Panc1 (cell line): ENCODE measurements around the gene NMD3. TPM values are rescaled to one million over a fixed set of nuclear protein-coding genes. Genes with fewer than 3 reads are reported as not detected.

Experiments used
- ATAC-seq: fragments of 200-7000 bp; cut with Tn5 transposase; 2 replicates; pipeline ENCODE4 v1.9.1; 2020; ENCODE audit warnings: mild to moderate bottlenecking, moderate library complexity
- BruUV-seq: library from RNA; stranded (reverse); fragments of 400-500 nt; replicated peaks from 2 replicates; lab custom pipeline; 2021; lab: Mats Ljungman, UMichigan
- CTCF ChIA-PET: fragments of 300-600 bp; sonication (Branson Sonifier 250); formaldehyde crosslinking; loops from one replicate; lab custom pipeline; 2022; ENCODE audit warnings: antibody characterized with exemption; lab: Charles Lee
- POLR2A ChIA-PET: fragments of 300-600 bp; sonication (Branson Sonifier 250); formaldehyde crosslinking; loops from one replicate; lab custom pipeline; 2022; ENCODE audit warnings: antibody characterized with exemption; lab: Charles Lee
- DNase-seq: peaks from one replicate; pipeline ENCODE4 v3.0.0-alpha.2; 2010; ENCODE audit warnings: low read depth, low spot score
- H3K27ac ChIP-seq: 2 replicates; pipeline ENCODE4 v1.5.1; 2011; ENCODE audit warnings: mild to moderate bottlenecking, low read length, inconsistent platforms
- H3K27me3 ChIP-seq: fragments of 200-500 bp; sonication (Bioruptor generic); 2 replicates; pipeline ENCODE4 v1.6.0; 2014; ENCODE audit warnings: low read length, inconsistent platforms; ENCODE audit not compliant: control insufficient read depth, insufficient read depth
- H3K36me3 ChIP-seq: fragments of 200-500 bp; sonication (Bioruptor generic); 2 replicates; pipeline ENCODE4 v1.5.1; 2014; ENCODE audit warnings: inconsistent platforms, mild to moderate bottlenecking, low read length, moderate library complexity; ENCODE audit not compliant: control insufficient read depth, insufficient read depth
- H3K4me1 ChIP-seq: 2 replicates; pipeline ENCODE4 v1.5.1; 2011; ENCODE audit warnings: inconsistent platforms, mild to moderate bottlenecking, low read length, moderate library complexity; ENCODE audit not compliant: control insufficient read depth, insufficient read depth
- H3K4me3 ChIP-seq, 2 experiments: 2 replicates each; pipeline ENCODE4 v1.5.1; 2011 to 2012; ENCODE audit warnings: low read depth in 2 of 2, low read length in 2 of 2, mild to moderate bottlenecking in 2 of 2, inconsistent platforms in 1 of 2, moderate library complexity in 1 of 2
- H3K9me3 ChIP-seq: fragments of 200-500 bp; sonication (Bioruptor generic); 2 replicates; pipeline ENCODE4 v1.5.1; 2014; ENCODE audit warnings: low read depth, mild to moderate bottlenecking, inconsistent platforms, low read length, moderate library complexity; ENCODE audit not compliant: control insufficient read depth, insufficient read depth
- CTCF ChIP-seq: fragments of 450-650 bp; IDR thresholded peaks from 2 replicates; pipeline ENCODE4 v1.5.1; 2017; ENCODE audit warnings: mild to moderate bottlenecking
- POLR2AphosphoS5 ChIP-seq: IDR thresholded peaks from 2 replicates; pipeline ENCODE4 v1.6.1; 2012; ENCODE audit warnings: mild to moderate bottlenecking, low read depth, low read length, moderate library complexity
- REST ChIP-seq, 2 experiments: IDR thresholded peaks; 2 replicates each; pipeline ENCODE4 v1.6.1; 2011 to 2012; ENCODE audit warnings: low read depth in 2 of 2, control low read depth in 1 of 2, low read length in 1 of 2, mild to moderate bottlenecking in 1 of 2, moderate library complexity in 1 of 2; ENCODE audit not compliant: insufficient read depth in 1 of 2
- SIN3A ChIP-seq: IDR thresholded peaks from 2 replicates; pipeline ENCODE4 v1.6.1; 2012; ENCODE audit warnings: low read depth, mild to moderate bottlenecking, low read length, moderate library complexity, borderline replicate concordance; ENCODE audit not compliant: insufficient read depth
- TCF7L2 ChIP-seq: IDR thresholded peaks from 2 replicates; pipeline ENCODE4 v1.6.1; 2011; ENCODE audit warnings: mild to moderate bottlenecking, low read depth, low read length, inconsistent platforms
- in situ Hi-C: cut with HindIII; loops from 2 replicates; pipeline ENCODE4 v1.10.0; 2016; ENCODE audit warnings: low sequenced_read_pairs, low pct_unique_long_range_greater_than_20kb
- intact Hi-C: fragments of 100-400 bp; cut with micrococcal nuclease; formaldehyde crosslinking; loops from one replicate; pipeline ENCODE4 v1.10.0; 2022; ENCODE audit not compliant: unreplicated experiment
- total RNA-seq: library from RNA; stranded (reverse); gene quantifications from one replicate; pipeline ENCODE4 v1.2.1, GENCODE V29; 2021; ENCODE audit not compliant: unreplicated experiment

Gene NMD3
- total RNA-seq, 1 experiment from 2014 or later: 64.6 TPM

GRCh38 chr3:161233557-161233956, 12.4 kb downstream of the NMD3 start:
- intact Hi-C loops: no loop called here
- in situ Hi-C loops: no loop called here
- CTCF ChIA-PET: no interaction called here
- no peak for TF ChIP-seq POLR2AphosphoS5
- no peak for TF ChIP-seq SIN3A
- TF ChIP-seq CTCF: no peak
- TF ChIP-seq REST (IDR thresholded peaks at IDR 0.05; ENCODE audit: insufficient read depth in 1 of 2, low read depth in 2 of 2, low read length in 1 of 2): no peak
- no peak for TF ChIP-seq TCF7L2
- Histone ChIP-seq H3K36me3 (peaks cover 54% of the 10 kb centered on the region), H3K9me3 (no peaks in the 10 kb centered on the region), H3K27ac (no peak overlapping the region), H3K27me3 (no peaks in the 10 kb centered on the region), H3K4me3 (no peak overlapping the region), H3K4me1 (no peaks in the 10 kb centered on the region)
- DNase-seq (no peak), ATAC-seq (no peak)
- BruUV-seq: no TSS peak
- POLR2A ChIA-PET: no interaction called here

GRCh38 chr3:161236240-161236639, 15.1 kb downstream of the NMD3 start:
- ChIA-PET POLR2A (no interaction called here), CTCF (no interaction called here)
- Histone ChIP-seq H3K9me3 (no peaks in the 10 kb centered on the region), H3K4me1 (no peaks in the 10 kb centered on the region), H3K4me3 (no peak overlapping the region), H3K27me3 (no peaks in the 10 kb centered on the region), H3K36me3 (peaks cover 56% of the 10 kb centered on the region), H3K27ac (no peak overlapping the region)
- in situ Hi-C loops: no loop called here
- TF ChIP-seq TCF7L2: no peak
- TF ChIP-seq POLR2AphosphoS5: no peak
- TF ChIP-seq CTCF: no peak
- no peak for TF ChIP-seq SIN3A
- TF ChIP-seq REST (IDR thresholded peaks at IDR 0.05; ENCODE audit: insufficient read depth in 1 of 2, low read depth in 2 of 2, low read length in 1 of 2): no peak
- no peak for ATAC-seq
- DNase-seq: no peak
- intact Hi-C loops: no loop called here
- no TSS peak for BruUV-seq
